Putamen (tissue), 1 donor: ENCODE measurements around the gene ARHGAP11B.
"Not testable (repeated sequence)": the region's sequence is repeated elsewhere in the genome, so short reads cannot be mapped to it uniquely, and the experiment has no call there.

Experiments
- DNase-seq: peaks from one replicate; pipeline ENCODE4 v3.0.0-alpha.2; 2016; ENCODE audit warnings: low spot score

Gene ARHGAP11B

DNA sequence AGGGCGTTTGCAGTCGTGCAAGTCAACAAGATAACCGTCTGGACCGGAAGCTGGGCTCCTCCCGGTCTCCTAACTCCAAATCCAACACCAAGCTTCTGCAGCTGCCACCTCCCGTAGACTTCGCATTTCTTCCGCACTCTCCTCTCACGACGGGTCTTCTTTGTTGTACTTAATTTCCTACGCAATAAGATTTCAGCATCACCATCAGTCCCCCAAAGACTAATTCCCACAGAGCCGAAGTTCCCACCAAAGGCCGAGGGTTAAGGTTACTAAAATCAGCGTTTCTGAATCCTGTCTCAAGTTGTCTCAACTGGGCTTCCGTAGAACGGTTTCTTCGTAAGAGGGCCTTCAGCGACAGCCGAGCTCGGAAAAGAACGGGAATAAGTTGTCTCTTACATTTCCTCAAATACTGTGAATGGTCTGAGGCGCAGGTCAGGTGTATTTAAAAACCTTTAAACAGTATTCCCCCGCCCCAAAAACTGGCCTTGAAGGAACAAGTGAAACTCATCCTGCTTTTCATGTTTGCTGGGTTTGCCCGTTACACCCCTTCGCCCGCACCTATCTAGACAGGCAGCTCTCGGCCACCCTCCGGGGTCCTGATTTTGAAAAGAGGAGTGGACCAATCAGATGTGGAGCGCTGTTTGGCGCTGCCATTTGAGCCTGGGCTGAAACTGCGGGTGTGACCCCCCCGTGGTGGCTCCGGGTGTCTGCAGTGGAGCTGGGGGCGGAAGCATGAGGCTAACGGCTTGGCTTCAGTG is at the start of gene ARHGAP11B:
ARHGAP11B (plus strand) TSS at position 693 of the 758 bp plus-strand sequence.
- peak; percentile 96 for DNase-seq

DNA sequence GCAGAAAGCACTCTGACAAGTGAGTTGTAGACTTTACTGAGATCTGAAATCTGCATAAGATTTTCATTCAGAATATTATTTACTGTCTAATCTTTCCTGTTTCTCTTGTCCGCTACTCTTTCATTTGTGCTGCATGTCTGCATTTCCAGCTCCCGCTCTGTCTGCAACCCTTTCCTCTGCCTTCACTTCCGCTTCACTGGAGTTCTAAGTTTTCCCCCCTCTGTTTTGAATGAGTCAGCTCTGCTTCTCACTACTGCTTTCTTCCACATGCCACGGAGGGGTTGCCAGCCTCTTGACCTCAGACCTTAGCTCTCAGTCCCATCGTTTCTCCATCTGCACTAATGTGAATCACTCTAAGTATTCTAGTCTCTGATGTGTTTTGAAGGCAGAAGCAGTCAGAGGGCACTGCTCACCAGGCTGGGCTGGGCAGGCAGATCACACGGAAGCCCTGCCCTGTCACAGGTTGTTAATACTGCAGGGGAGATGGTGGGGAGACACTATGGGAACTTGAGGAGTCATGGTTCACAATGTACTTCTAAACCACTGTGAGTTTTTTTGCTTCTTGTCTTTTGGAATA is 46.4 kb upstream of the ARHGAP11B start:
- DNase-seq, result not testable (repeated sequence)

DNA sequence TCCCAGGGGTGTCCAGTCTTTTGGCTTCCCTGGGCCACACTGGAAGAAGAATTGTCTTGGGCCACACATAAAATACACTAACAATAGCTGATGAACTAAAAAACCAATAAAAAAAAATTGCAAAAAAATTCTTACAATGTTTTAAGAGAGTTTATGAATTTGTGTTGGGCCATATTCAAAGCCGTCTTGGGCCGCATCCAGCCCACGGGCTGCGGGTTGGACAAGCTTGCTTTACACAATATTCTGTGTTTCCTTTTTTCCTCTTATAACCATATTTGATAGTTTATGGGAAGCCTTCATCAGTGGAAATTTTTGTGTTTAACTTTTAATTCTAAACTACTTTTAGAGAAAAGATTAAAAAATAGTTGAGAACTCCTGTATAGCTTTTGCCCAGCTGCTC is 45.2 kb upstream of the ARHGAP11B start:
- not testable (repeated sequence) for DNase-seq

DNA sequence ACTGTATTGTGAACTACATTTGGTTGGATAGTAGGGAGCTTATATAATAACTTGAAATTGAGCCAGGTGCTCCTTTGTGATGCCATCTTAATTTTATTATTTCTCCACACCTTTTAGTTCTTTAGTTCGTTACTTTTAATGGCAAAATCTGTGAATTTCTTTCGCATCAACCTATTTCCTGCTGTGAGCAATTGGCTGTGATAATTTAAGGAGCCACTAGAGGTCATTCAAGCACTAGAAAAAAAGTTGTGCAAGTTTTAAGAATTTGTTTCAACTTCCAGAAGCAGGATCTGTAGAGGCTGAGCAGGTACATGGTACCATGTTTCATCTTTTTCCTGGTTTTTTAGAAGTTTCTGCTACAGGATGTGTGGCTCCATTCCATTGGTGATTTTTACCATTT is 27.0 kb upstream of the ARHGAP11B start:
- not testable (repeated sequence) for DNase-seq

DNA sequence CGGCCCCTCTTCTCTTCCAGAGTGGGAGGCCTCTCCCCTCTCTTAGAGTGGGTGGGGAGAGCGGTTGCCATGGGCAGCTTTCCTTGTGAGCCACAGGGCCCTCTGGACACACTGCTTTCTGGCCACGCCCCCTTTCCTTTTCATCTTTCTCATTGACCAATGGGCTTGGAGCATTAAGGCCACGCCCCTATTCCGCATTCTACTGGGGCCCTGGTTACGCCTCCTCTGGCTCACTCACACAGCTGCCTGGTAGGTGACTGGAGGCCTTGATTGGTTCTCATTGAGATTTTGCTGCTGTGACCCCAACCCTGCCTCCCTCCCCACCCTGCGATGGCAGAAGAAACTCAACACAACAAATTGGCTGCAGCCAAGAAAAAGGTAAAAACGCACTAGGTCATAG is 22.1 kb upstream of the ARHGAP11B start, which contains the start of gene GOLGA8H:
GOLGA8H (plus strand) TSS at position 233 of the 400 bp plus-strand sequence; CDS start at position 331, 98 bp downstream.
- not testable (repeated sequence) for DNase-seq

DNA sequence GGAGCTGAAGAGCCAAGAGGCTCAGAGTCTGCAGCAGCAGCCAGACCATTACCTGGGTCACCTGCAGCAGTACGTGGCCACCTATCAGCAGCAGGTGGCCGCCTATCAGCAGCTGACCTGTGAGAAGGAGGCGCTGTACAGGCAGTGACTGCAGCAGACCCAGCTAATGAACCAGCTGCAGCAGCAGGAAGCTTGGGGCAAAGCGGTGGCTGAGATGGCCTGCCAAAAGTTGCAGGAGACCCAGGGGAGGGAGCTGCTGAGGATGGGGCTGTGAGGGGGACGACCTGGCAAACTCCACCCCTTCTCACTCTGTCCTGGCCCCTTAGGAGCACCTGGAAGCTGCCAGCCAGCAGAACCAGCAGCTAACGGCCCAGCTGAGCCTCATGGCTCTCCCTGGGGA is 13.7 kb upstream of the ARHGAP11B start:
- not testable (repeated sequence) for DNase-seq

DNA sequence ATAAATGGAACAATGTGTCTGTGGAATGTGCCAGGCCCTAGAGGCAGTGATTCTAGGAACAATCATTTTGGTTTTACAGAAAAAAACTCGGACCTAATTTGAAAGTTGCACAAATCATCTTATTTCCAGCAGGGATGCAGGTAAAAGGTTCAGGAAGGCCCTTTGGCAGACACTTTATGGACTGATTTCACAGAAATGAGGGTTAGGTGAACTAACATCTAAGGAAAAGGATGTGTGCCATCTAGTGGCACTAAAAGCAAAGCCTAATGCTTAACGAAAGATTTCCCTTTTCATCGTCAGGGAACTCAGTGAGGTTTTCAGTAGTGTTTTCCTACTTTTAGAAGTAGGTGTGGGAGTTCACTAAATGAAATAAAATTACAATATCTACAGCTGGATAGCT is 4.6 kb upstream of the ARHGAP11B start:
- DNase-seq, result not testable (repeated sequence)

DNA sequence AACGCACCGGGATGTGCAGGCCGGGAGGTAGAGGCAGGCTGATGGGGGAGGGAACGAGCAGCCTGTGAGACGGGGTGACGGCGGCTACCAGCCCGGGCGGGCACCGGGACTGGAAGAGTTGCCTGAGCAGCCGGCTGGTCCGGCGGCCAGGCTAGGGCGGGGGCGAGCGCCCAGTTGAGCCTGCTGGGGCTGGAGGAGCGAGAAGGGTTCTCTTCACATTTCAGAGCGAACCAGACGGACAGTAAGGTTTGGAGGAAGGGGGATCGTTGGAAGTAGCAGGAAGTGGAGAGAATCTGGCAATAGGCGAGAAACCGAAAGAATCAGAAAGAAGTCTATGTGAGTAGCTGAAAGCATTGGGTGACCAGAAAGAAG is 252 bp downstream of the ARHGAP11B start:
- not testable (repeated sequence) for DNase-seq

DNA sequence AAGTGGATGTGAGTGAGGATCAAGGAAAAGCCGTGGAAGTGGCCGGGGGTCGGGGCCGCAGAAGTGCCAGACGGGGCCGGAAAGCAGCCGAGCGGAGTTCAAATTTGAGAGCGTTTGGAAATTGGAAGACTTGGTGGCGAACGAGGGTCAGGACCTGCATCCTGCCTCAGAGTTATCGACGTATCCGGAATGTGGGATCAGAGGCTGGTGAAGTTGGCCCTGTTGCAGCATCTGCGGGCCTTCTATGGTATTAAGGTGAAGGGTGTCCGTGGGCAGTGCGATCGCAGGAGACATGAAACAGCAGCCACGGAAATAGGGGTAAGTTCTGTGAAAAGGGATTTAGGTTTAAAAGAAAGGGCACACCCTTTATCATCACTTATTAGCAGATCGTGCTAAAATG is 704 bp downstream of the ARHGAP11B start:
- DNase-seq, result not testable (repeated sequence)

DNA sequence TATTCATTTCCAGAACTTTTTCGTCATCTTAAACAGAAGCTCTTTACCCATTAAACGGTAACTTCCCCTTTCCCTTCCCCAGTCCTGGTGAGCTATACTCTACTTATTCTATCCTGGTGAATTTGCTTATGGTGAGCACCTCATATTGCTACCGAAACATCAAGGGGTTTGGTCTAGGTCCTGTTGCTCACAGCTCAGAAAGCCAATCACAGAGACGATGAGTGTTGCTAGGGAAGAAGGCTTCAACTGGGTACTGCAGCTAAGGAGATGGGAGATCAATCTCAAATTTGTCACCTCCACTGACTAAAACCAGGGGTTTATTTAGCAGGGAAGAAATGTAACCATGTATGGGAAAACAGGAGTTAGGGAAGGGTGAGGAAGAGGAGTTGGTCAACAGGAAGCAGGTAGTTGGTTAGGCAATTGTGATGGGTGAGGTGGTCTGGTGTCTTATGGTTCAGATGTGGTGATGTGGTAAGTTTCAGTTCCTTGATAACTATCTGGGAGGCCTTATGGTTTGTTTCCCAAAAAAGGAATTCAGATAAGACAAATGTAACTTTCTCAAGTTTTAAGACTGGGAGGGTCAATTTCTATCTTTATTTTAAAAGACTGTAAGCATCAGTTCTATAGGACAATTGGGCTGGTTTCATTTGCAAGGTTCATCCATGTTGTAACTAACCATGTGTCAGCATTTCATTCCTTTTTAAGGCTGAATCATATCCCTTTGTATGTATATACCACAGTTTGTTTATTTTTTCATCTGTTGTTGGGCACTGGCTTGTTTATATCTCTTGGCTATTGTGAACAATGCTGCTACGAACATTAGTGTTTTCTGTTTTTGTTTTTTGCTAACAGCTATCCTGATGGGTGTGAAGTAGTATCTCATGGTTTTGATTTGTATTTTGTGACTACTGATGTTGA is 24.3 kb downstream of the ARHGAP11B start:
- DNase-seq, result no peak

DNA sequence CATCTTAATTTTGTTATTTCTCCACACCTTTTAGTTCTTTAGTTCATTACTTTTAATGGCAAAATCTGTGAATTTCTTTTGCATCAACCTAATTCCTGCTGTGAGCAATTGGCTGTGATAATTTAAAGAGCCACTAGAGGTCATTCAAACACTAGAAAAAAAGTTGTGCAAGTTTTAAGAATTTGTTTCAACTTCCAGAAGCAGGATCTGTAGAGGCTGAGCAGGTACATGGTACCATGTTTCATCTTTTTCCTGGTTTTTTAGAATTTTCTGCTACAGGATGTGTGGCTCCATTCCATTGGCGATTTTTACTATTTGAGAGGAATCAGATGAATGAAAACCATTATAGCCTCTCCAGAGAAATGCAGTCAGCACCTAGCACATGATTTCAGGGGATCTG is 35.2 kb downstream of the ARHGAP11B start:
- not testable (repeated sequence) for DNase-seq

DNA sequence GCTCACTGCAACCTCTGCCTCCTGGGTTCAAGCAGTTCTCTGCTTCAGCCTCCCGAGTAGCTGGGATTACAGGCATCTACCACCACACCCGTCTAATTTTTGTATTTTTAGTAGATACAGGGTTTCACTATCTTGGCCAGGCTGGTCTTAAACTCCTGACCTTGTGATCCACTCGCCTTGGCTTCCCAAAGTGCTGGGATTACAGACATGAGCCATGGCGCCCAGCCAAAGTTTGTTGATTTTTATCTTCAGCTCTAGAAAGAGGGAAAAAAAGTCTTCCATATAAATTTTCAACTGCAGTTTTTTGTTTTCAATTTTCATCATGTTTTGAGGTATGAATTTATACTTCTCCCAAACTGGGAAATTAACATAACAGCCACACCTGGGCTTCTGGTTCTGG is 43.7 kb downstream of the ARHGAP11B start:
- not testable (repeated sequence) for DNase-seq

DNA sequence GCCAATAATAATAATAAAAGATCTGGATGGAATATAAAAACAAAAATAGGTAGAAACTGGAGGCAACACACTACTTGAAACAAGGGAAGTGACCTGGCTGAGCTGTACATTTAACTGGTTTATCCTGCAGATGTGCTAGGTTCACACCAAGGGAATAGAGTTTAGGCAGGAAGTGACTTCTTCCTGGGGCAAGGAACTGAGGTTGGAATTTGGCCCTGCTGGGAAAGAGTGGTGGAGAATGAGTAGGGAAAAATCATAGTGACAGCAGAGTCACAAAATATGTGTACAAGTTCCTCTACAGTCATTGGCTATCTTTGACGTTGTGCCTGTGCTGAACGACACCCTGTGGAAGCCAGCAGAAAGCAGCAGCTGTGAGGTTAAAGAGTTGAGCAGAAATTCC is 44.1 kb downstream of the ARHGAP11B start:
- no peak for DNase-seq

DNA sequence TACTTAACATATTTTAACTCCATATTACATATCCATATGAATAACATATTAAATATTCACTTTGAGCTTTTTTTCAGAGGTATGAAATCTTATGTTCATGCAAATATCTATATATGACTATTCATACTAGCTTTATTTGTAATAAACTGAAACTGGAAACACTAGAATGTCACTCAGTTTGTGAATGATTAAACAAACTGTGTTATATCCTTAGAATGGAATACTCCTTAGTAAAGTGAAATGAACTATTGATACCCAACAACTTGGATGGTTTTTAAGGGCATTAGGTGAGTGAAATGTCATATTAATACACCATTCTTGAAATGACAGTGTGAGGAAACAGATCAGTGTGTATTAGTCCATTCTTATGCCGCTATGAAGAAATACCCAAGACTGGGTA is 45.4 kb downstream of the ARHGAP11B start:
- DNase-seq, result no peak

DNA sequence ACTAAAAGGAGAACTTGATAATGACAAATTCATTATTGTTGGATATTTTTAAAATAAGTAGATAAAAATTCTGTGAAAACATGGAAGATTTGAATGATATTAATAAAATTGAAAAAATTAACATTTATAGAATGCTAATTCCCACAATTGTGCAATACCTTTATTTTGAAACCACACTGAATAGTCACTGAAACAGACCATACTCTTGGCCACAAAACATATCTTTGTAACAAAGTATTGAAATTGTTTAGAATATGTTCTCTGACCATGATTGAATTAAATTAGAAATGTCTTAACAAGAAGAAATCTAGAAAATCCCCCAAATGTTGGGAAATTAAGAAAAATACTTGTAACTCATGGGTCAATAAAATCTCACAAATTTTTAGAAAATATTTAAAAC is 49.2 kb downstream of the ARHGAP11B start:
- no peak for DNase-seq

DNA sequence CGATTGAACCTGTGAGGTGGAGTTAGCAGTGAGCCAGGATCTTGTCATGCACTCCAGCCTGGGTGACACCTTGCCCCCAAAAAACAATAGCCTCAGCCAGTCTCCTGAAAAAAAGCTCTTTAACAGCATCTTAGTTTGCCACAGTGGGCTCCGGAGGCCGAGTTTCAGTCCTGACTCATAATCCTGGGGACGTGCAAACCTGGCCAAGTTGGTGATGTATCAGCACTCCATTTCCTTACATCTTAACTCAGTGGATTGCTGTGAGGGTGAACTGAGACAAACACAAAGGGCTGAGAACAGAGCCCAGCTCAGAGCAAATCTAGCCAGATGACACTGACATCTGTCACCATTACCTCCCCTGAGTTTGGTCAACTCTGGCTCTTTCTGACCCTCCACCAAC is 50.0 kb downstream of the ARHGAP11B start:
- not testable (repeated sequence) for DNase-seq

DNA sequence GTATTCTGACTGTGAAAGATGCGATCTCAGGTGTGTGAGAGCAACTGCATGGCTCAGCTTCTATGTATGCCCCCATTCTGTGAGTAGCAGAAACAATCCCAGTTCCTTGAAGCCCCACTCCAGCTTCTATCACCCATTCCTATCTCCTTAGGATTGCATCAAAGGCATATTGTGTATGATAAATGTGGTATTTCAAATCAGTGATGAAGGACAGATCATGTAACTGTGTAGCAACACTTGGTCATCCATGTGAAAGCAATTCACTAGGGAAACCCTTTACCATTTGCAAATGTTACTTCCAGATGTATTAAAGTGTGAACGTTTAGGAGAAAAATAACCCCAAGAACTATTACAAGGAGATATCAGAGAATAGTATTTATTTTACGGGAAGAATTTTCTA is 55.1 kb downstream of the ARHGAP11B start:
- not testable (repeated sequence) for DNase-seq

DNA sequence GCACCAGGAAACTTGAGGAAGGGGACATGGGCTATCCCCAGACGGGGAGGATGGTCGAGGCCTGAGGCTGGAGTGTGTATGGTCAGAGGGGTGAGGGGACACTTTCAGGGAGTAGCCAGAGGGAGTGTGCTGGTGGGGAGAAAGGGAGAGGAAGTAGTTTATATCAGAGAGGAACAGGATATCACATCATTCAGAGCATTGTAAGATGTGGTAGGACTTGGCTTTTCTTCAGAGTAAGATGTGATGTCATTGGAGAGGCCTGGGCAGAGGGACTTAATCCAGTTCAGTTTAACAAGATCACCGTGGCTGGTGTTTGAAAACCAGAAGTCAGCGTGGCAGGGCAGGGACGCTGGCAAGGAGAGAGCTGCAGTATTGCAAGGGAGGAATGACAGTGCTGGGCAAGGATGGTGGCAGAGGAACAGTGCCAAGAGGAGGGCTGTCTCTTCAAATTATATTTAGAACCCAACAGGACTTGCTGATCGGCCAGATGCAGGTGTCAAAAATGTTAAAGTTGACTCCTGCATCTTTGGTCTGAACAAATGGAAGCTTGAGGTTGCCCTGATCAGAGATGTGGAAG is 59.9 kb downstream of the ARHGAP11B start:
- not testable (repeated sequence) for DNase-seq

DNA sequence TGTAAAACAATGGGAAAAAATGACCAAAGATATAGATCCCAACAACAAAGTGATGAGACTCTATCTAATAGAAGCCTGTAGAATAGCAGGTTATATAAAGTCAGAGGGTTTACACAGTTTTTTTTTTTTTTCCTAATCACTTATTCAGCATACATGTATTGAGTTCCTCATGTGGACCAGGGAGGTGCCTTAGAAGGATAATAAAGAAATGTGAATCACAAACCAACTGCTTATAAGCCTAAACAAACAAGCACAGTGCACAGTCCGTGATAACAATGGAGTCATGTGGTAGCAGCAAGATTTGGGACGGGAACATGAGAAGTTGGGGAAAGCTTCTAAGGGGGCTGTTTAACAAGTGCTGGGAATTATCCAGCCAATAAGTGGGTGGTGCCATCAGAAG is 60.7 kb downstream of the ARHGAP11B start:
- DNase-seq, result not testable (repeated sequence)
